Gastroesophageal sphincter (tissue), 4 donors: ENCODE results near the gene UBR4. TPM values are rescaled to one million over a fixed set of nuclear protein-coding genes. Genes with fewer than 3 reads are reported as not detected.

Experiments used
- ATAC-seq: fragments of 150-250 bp; one replicate; pipeline ENCODE4 v1.9.1; 2016; ENCODE audit warnings: mild to moderate bottlenecking, moderate library complexity
- H3K27ac ChIP-seq, 4 donors: fragments of 200-600 bp; sonication (generic) in 3 of 4; 1 replicate in 3 of 4; 2 replicates in 1 of 4; pipeline ENCODE4 v1.5.1; 2016 to 2019
- H3K27me3 ChIP-seq: fragments of 200-600 bp; sonication (generic); one replicate; pipeline ENCODE4 v1.5.1; 2019
- H3K36me3 ChIP-seq, 2 donors: fragments of 200-600 bp; sonication (generic); one replicate each; pipeline ENCODE4 v1.5.1; 2019; ENCODE audit warnings: control low read depth in 1 of 2
- H3K4me1 ChIP-seq, 3 donors: fragments of 200-600 bp; sonication (generic); 1 replicate in 2 of 3; 2 replicates in 1 of 3; pipeline ENCODE4 v1.5.1; 2016 to 2019; ENCODE audit warnings: control low read depth in 2 of 3
- H3K4me3 ChIP-seq, 2 donors: fragments of 200-600 bp; sonication (generic); one replicate each; pipeline ENCODE4 v1.5.1; 2019; ENCODE audit warnings: mild to moderate bottlenecking in 1 of 2, moderate library complexity in 1 of 2
- H3K9me3 ChIP-seq, 3 donors: fragments of 200-600 bp; sonication (generic); one replicate each; pipeline ENCODE4 v1.5.1; 2017 to 2019; ENCODE audit warnings: control low read depth in 2 of 3
- EP300 ChIP-seq: sonication (generic); formaldehyde crosslinking; IDR thresholded peaks from one replicate; pipeline ENCODE4 v1.6.1; 2017; ENCODE audit warnings: antibody characterized with exemption, mild to moderate bottlenecking
- POLR2A ChIP-seq, 2 donors: fragments of 450-650 bp; IDR thresholded peaks; one replicate each; pipeline ENCODE4 v1.6.1; 2017; ENCODE audit warnings: antibody characterized with exemption in 2 of 2, mild to moderate bottlenecking in 2 of 2, moderate library complexity in 1 of 2
- POLR2AphosphoS5 ChIP-seq: sonication (generic); formaldehyde crosslinking; IDR thresholded peaks from one replicate; pipeline ENCODE4 v1.6.1; 2017; ENCODE audit warnings: antibody characterized with exemption
- WGBS, 2 donors: methylation state at CpG; one replicate each; pipeline ENCODE4 v1.1.5; 2018; ENCODE audit warnings: low coverage in 1 of 2; 5-methylcytosine and 5-hydroxymethylcytosine counted together
- total RNA-seq, 4 donors: library from RNA; depleted of rRNA; stranded (reverse); fragments of >200 nt; gene quantifications; one replicate each; pipeline ENCODE4 v1.1.0, GENCODE V29; 2016
- TF ChIP-seq, protein P1 (sequence below), 4 experiments: fragments of 200-600 bp in 2 of 4; fragments of 450-650 bp in 2 of 4; sonication (generic) in 1 of 4; IDR thresholded peaks; one replicate each; pipeline ENCODE4 v1.5.1; 2017 to 2019; ENCODE audit warnings: antibody characterized with exemption in 4 of 4, mild to moderate bottlenecking in 2 of 4, moderate library complexity in 2 of 4

Gene UBR4
- total RNA-seq, 4 donors from 2014 or later, result 79.3 to 200 (median 191) TPM

DNA sequence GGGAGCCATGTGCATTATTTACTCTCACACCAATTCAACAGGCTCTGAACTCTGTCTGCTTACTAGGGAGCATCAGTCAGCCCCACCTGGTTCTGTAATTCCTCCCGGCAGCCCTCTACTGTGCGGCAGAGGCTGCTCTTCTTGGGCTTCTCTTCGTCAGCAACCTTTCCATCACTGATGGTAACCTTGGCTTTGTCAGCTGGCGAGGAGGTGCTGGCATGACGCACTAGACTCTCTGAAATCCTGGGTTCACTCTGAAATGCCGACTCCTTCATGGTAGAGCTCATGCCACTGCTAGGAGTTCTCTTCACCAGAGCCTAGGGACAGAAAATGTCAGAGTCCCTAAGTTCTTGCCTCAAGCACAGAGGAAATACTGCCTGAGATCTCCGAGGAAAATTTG lies 49.2 kb downstream of the UBR4 start:
- Histone ChIP-seq H3K27ac (no peak overlapping the region), H3K4me1 (peaks cover 0 to 16% (median 0%) of the 10 kb centered on the region in 3 donors), H3K9me3 (no peaks in the 10 kb centered on the region), H3K4me3 (no peak overlapping the region), H3K27me3 (no peaks in the 10 kb centered on the region), H3K36me3 (peaks cover 42 to 100% of the 10 kb centered on the region in 2 donors)
- no peak for ATAC-seq
- WGBS, 2 donors, result 96 to 97% methylated on average over 4 to 5 of the region's 7 CpGs
- no peak for TF ChIP-seq POLR2AphosphoS5
- no peak for TF ChIP-seq POLR2A (IDR thresholded peaks at IDR 0.05)
- no peak for TF ChIP-seq EP300
- TF ChIP-seq, protein P1, sequence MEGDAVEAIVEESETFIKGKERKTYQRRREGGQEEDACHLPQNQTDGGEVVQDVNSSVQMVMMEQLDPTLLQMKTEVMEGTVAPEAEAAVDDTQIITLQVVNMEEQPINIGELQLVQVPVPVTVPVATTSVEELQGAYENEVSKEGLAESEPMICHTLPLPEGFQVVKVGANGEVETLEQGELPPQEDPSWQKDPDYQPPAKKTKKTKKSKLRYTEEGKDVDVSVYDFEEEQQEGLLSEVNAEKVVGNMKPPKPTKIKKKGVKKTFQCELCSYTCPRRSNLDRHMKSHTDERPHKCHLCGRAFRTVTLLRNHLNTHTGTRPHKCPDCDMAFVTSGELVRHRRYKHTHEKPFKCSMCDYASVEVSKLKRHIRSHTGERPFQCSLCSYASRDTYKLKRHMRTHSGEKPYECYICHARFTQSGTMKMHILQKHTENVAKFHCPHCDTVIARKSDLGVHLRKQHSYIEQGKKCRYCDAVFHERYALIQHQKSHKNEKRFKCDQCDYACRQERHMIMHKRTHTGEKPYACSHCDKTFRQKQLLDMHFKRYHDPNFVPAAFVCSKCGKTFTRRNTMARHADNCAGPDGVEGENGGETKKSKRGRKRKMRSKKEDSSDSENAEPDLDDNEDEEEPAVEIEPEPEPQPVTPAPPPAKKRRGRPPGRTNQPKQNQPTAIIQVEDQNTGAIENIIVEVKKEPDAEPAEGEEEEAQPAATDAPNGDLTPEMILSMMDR (IDR thresholded peaks at IDR 0.05), result no peak

DNA sequence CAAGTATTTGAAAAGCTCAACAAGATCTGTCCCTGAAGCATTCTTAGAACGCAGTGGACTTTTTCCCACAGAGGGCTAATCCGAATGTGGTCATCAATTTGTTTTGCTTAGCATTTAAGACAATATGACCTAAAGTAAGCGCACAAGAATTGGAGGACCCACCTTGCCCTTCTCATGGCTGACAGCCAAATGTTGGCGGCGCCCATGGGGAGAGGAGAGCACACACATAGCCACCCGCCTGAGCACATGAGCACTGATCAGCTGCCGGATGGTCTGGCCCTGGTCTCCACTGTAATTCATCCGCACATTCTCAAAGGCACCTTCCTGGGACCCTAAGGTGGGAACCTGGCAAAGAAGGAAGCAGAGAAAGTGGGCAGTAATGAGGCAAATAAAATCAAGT lies 52.4 kb downstream of the UBR4 start:
- no peak for ATAC-seq
- no peaks in the 10 kb centered on the region for H3K27me3 ChIP-seq
- H3K27ac ChIP-seq, result peak overlapping the region in 2 of 4 donors; percentile 19 to 67
- H3K36me3 ChIP-seq, result peaks cover 47 to 100% of the 10 kb centered on the region in 2 donors
- 100% methylated on average over 2 of the region's 8 CpGs; no CpG with 5 or more reads in 1 of the 2 donors for whole genome bisulfite sequencing, 2 donors
- H3K9me3 ChIP-seq, result no peaks in the 10 kb centered on the region
- TF ChIP-seq, protein P1 (IDR thresholded peaks at IDR 0.05), result no peak
- TF ChIP-seq POLR2A (IDR thresholded peaks at IDR 0.05) (no peak), POLR2AphosphoS5 (no peak), EP300 (no peak)
- H3K4me1 ChIP-seq, result peaks cover 0 to 4% (median 0%) of the 10 kb centered on the region in 3 donors
- no peak overlapping the region for H3K4me3 ChIP-seq

DNA sequence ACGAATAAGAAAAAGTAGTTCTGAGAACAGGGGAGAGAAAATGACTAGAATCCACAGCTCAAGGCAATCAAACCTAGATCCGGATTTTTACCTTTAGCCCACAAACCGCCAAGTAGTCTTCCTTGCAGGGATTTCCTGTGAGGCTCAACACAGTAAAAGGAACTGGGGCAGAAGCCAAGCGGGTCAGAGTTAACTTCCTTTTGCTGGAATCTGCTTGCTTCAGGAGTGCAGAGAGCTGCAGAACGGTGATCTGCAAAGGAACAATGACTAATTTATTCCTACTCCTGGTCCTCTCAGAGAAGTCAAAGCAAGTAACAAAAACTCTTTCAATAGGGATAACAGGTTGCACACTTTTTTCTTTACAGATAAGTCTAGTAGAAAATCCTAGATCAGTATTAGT lies 53.4 kb downstream of the UBR4 start:
- Histone ChIP-seq H3K27ac (peak overlapping the region in 1 of 4 donors; percentile 67), H3K36me3 (peaks cover 51 to 100% of the 10 kb centered on the region in 2 donors), H3K4me3 (no peak overlapping the region), H3K9me3 (no peaks in the 10 kb centered on the region), H3K27me3 (no peaks in the 10 kb centered on the region), H3K4me1 (no peaks in the 10 kb centered on the region)
- TF ChIP-seq, protein P1 (IDR thresholded peaks at IDR 0.05), result no peak
- no peak for TF ChIP-seq POLR2A (IDR thresholded peaks at IDR 0.05)
- TF ChIP-seq POLR2AphosphoS5, result no peak
- no peak for TF ChIP-seq EP300
- WGBS, 2 donors, result 49 to 58% methylated on average over 3 to 5 of the region's 5 CpGs
- peak; percentile 67 for ATAC-seq

GRCh38 chr1:19154876-19155275 lies 55.2 kb downstream of the UBR4 start:
- peaks cover 49 to 100% of the 10 kb centered on the region in 2 donors for H3K36me3 ChIP-seq
- H3K27ac ChIP-seq, result no peak overlapping the region
- H3K4me3 ChIP-seq, result no peak overlapping the region
- H3K9me3 ChIP-seq, result no peaks in the 10 kb centered on the region
- TF ChIP-seq POLR2AphosphoS5 (no peak), POLR2A (IDR thresholded peaks at IDR 0.05) (no peak), EP300 (no peak)
- TF ChIP-seq, protein P1 (IDR thresholded peaks at IDR 0.05), result no peak
- WGBS, 2 donors, result 73 to 100% methylated on average over 1 to 7 of the region's 7 CpGs
- H3K27me3 ChIP-seq, result no peaks in the 10 kb centered on the region
- no peaks in the 10 kb centered on the region for H3K4me1 ChIP-seq
- no peak for ATAC-seq

DNA sequence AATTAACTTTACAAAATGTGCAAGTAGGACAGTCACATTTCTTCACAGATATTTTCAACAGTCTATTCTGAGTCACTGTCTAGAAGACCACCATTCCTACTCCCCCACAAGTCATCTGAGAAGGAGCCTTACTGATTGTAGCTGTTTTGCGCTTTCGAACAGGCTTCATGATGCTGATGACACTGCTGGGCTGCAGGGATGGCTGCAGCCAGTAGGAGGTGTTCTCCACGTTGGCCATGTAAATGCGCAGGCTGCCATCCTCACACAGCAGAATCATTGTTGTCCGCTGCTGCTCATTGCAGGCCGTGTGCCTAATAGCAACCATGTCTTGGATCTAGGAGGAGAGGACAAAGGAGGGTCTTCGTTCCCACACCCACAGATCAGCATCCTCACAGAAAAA lies 56.9 kb downstream of the UBR4 start:
- H3K9me3 ChIP-seq, result no peaks in the 10 kb centered on the region
- no peak overlapping the region for H3K4me3 ChIP-seq
- 96% methylated on average over 4 of the region's 7 CpGs; no CpG with 5 or more reads in 1 of the 2 donors for WGBS, 2 donors
- H3K27me3 ChIP-seq, result no peaks in the 10 kb centered on the region
- TF ChIP-seq, protein P1 (IDR thresholded peaks at IDR 0.05), result no peak
- TF ChIP-seq POLR2A (IDR thresholded peaks at IDR 0.05) (no peak), EP300 (no peak), POLR2AphosphoS5 (no peak)
- ATAC-seq, result no peak
- no peaks in the 10 kb centered on the region for H3K4me1 ChIP-seq
- peaks cover 43 to 100% of the 10 kb centered on the region in 2 donors for H3K36me3 ChIP-seq
- no peak overlapping the region for H3K27ac ChIP-seq
